GM15510 (cell line): ENCODE data around the gene KBTBD2.

ENCODE experiments used
- POLR2A ChIP-seq: IDR thresholded peaks from 3 replicates; pipeline ENCODE4 v1.6.1; 2011; ENCODE audit warnings: borderline replicate concordance; ENCODE audit not compliant: insufficient read length; ENCODE audit errors: extremely low read depth

KBTBD2 gene

GRCh38 chr7:32868116-32868515 is 23.4 kb downstream of the KBTBD2 start:
- no peak for TF ChIP-seq POLR2A

GRCh38 chr7:32865448-32866030 is 26.0 kb downstream of the KBTBD2 start:
- no peak for TF ChIP-seq POLR2A

GRCh38 chr7:32860090-32860489 is 31.5 kb downstream of the KBTBD2 start:
- TF ChIP-seq POLR2A: no peak

- TF ChIP-seq POLR2A: no peak
These were observed 32.9 kb downstream of the KBTBD2 start for GRCh38 chr7:32858648-32859047.

GRCh38 chr7:32846630-32847225 is 44.8 kb downstream of the KBTBD2 start:
- TF ChIP-seq POLR2A: no peak
